CMK (cell line): Measurements from ENCODE around the gene IGF2BP3.

Experiments used
- DNase-seq: peaks from one replicate; pipeline ENCODE4 v3.0.0-alpha.2; 2010; ENCODE audit warnings: low read depth

The IGF2BP3 gene

GRCh38 chr7:23472046-23472445, 1.8 kb upstream of the IGF2BP3 start:
- no peak for DNase-seq

- peak; percentile 73 for DNase-seq
These were observed 992 bp upstream of the IGF2BP3 start for GRCh38 chr7:23471106-23471859.

GRCh38 chr7:23469961-23470250, 385 bp downstream of the IGF2BP3 start:
- no peak for DNase-seq

- no peak for DNase-seq
These were observed 936 bp downstream of the IGF2BP3 start for GRCh38 chr7:23469150-23469960.

- no peak for DNase-seq
These were observed 1.7 kb downstream of the IGF2BP3 start for GRCh38 chr7:23468526-23469149.

GRCh38 chr7:23467806-23468525, 2.3 kb downstream of the IGF2BP3 start:
- DNase-seq: no peak

- DNase-seq: no peak
These were observed 2.9 kb downstream of the IGF2BP3 start for GRCh38 chr7:23467291-23467805.

GRCh38 chr7:23462846-23463245, 7.4 kb downstream of the IGF2BP3 start:
- no peak for DNase-seq

- no peak for DNase-seq
These were observed 12.2 kb downstream of the IGF2BP3 start for GRCh38 chr7:23458044-23458443.

- no peak for DNase-seq
These were observed 14.2 kb downstream of the IGF2BP3 start for GRCh38 chr7:23456093-23456492.

GRCh38 chr7:23454881-23455526, 15.3 kb downstream of the IGF2BP3 start:
- DNase-seq: no peak

- DNase-seq: no peak
These were observed 19.8 kb downstream of the IGF2BP3 start for GRCh38 chr7:23450518-23450917.

GRCh38 chr7:23449941-23450340, 20.4 kb downstream of the IGF2BP3 start:
- no peak for DNase-seq

- no peak for DNase-seq
These were observed 25.0 kb downstream of the IGF2BP3 start for GRCh38 chr7:23445326-23445725.

- DNase-seq: no peak
These were observed 26.3 kb downstream of the IGF2BP3 start for GRCh38 chr7:23443974-23444373.

GRCh38 chr7:23438171-23438570, 32.1 kb downstream of the IGF2BP3 start:
- DNase-seq: no peak

GRCh38 chr7:23434147-23434917, 36.0 kb downstream of the IGF2BP3 start:
- no peak for DNase-seq

- peak; percentile 4 for DNase-seq
These were observed 38.5 kb downstream of the IGF2BP3 start for GRCh38 chr7:23431702-23432199.

GRCh38 chr7:23430893-23431259, 39.4 kb downstream of the IGF2BP3 start:
- DNase-seq: no peak

GRCh38 chr7:23426876-23427275, 43.4 kb downstream of the IGF2BP3 start:
- peak; percentile 7 for DNase-seq

- DNase-seq: no peak
These were observed 47.4 kb downstream of the IGF2BP3 start for GRCh38 chr7:23422909-23423308.
